IMR-90 (cell line): ENCODE measurements around the gene OTC. TPM values are rescaled to one million over a fixed set of nuclear protein-coding genes. Genes with fewer than 3 reads are reported as not detected.

Source experiments
- ATAC-seq: fragments of 200-7000 bp; cut with Tn5 transposase; 2 replicates; pipeline ENCODE4 v1.9.1; 2020; ENCODE audit warnings: low read depth, mild to moderate bottlenecking, moderate library complexity
- BruUV-seq: library from RNA; stranded (reverse); fragments of 400-500 nt; replicated peaks from 2 replicates; lab custom pipeline; 2021; lab: Mats Ljungman, UMichigan
- CTCF ChIA-PET: fragments of 300-600 bp; formaldehyde crosslinking; extraction: SDS; loops from one replicate; lab custom pipeline; 2021; ENCODE audit warnings: antibody characterized with exemption; lab: Yijun Ruan, JAX
- POLR2A ChIA-PET: fragments of 300-600 bp; sonication (Branson Sonifier 250); formaldehyde crosslinking; loops from one replicate; lab custom pipeline; 2022; ENCODE audit warnings: antibody characterized with exemption; ENCODE audit not compliant: unreplicated experiment; lab: Charles Lee
- DNase-seq: peaks from one replicate; pipeline ENCODE4 v3.0.0; 2013
- H2AFZ ChIP-seq: replicated peaks from 2 replicates; pipeline ENCODE3; 2013; ENCODE audit warnings: low read length, mild to moderate bottlenecking; ENCODE audit not compliant: poor library complexity
- H2AK5ac ChIP-seq: 2 replicates; pipeline ENCODE4 v1.6.1; 2013; ENCODE audit warnings: low read depth, low read length, inconsistent platforms
- H2AK9ac ChIP-seq: replicated peaks from 2 replicates; pipeline ENCODE3; 2013; ENCODE audit warnings: mild to moderate bottlenecking, low read depth, low read length, moderate library complexity; ENCODE audit not compliant: poor library complexity
- H2BK120ac ChIP-seq: 2 replicates; pipeline ENCODE4 v1.6.1; 2013; ENCODE audit warnings: low read depth, low read length, inconsistent platforms
- H2BK15ac ChIP-seq: 3 replicates; pipeline ENCODE4 v1.6.1; 2013; ENCODE audit warnings: low read depth, low read length, inconsistent platforms
- H2BK20ac ChIP-seq: 2 replicates; pipeline ENCODE4 v1.6.1; 2013; ENCODE audit warnings: low read depth, mild to moderate bottlenecking, inconsistent platforms, low read length, moderate library complexity
- H2BK5ac ChIP-seq: 2 replicates; pipeline ENCODE4 v1.6.1; 2013; ENCODE audit warnings: mild to moderate bottlenecking, low read depth, low read length, inconsistent platforms; ENCODE audit not compliant: poor library complexity, severe bottlenecking
- H3K14ac ChIP-seq: replicated peaks from 2 replicates; pipeline ENCODE4 v1.6.1; 2013; ENCODE audit warnings: low read depth, low read length, inconsistent platforms
- H3K18ac ChIP-seq: 2 replicates; pipeline ENCODE4 v1.6.1; 2013; ENCODE audit warnings: low read depth, low read length, control low read depth
- H3K23ac ChIP-seq: 2 replicates; pipeline ENCODE4 v1.6.1; 2013; ENCODE audit warnings: low read depth, low read length, inconsistent platforms
- H3K27ac ChIP-seq: 2 replicates; pipeline ENCODE4 v1.5.1; 2013; ENCODE audit warnings: mild to moderate bottlenecking, control low read depth, low read length; ENCODE audit not compliant: insufficient read depth
- H3K27me3 ChIP-seq: 2 replicates; pipeline ENCODE4 v1.6.1; 2013; ENCODE audit warnings: low read length; ENCODE audit not compliant: control insufficient read depth, insufficient read depth
- H3K36me3 ChIP-seq: 2 replicates; pipeline ENCODE4 v1.6.1; 2013; ENCODE audit warnings: low read length, mixed read lengths; ENCODE audit not compliant: control insufficient read depth, insufficient read depth
- H3K4ac ChIP-seq: 2 replicates; pipeline ENCODE4 v1.6.1; 2013; ENCODE audit warnings: low read depth, low read length, inconsistent platforms
- H3K4me1 ChIP-seq: 2 replicates; pipeline ENCODE4 v1.6.1; 2013; ENCODE audit warnings: low read length, mixed read lengths; ENCODE audit not compliant: control insufficient read depth, insufficient read depth
- H3K4me2 ChIP-seq: 2 replicates; pipeline ENCODE4 v1.6.1; 2013; ENCODE audit warnings: low read depth, mild to moderate bottlenecking, control low read depth, low read length, moderate library complexity
- H3K4me3 ChIP-seq: 2 replicates; pipeline ENCODE4 v1.5.1; 2013; ENCODE audit warnings: low read depth, mild to moderate bottlenecking, control low read depth, low read length, moderate library complexity; ENCODE audit not compliant: insufficient read depth
- H3K56ac ChIP-seq: 2 replicates; pipeline ENCODE4 v1.6.1; 2013; ENCODE audit warnings: low read length, inconsistent platforms; ENCODE audit not compliant: insufficient read depth; ENCODE audit errors: extremely low read depth
- H3K79me1 ChIP-seq, 2 experiments: 2 replicates each; pipeline ENCODE4 v1.6.1; 2013; ENCODE audit warnings: low read length in 2 of 2, inconsistent platforms in 1 of 2, low read depth in 1 of 2
- H3K9ac ChIP-seq: 2 replicates; pipeline ENCODE4 v1.6.1; 2013; ENCODE audit warnings: low read depth, low read length, control low read depth
- H3K9me1 ChIP-seq: 2 replicates; pipeline ENCODE4 v1.6.1; 2013; ENCODE audit warnings: low read length, inconsistent platforms; ENCODE audit not compliant: insufficient read depth
- H3K9me3 ChIP-seq: 2 replicates; pipeline ENCODE4 v1.6.1; 2013; ENCODE audit warnings: low read length; ENCODE audit not compliant: control insufficient read depth, insufficient read depth
- H4K20me1 ChIP-seq: 2 replicates; pipeline ENCODE4 v1.6.1; 2013; ENCODE audit warnings: low read length, inconsistent platforms; ENCODE audit not compliant: insufficient read depth
- H4K5ac ChIP-seq: 2 replicates; pipeline ENCODE4 v1.6.1; 2013; ENCODE audit warnings: mild to moderate bottlenecking, low read depth, low read length, control low read depth
- H4K8ac ChIP-seq, 2 experiments: 2 replicates each; pipeline ENCODE4 v1.6.1; 2013; ENCODE audit warnings: low read depth in 2 of 2, low read length in 2 of 2, control low read depth in 1 of 2, inconsistent platforms in 1 of 2
- H4K91ac ChIP-seq: 2 replicates; pipeline ENCODE4 v1.6.1; 2013; ENCODE audit warnings: low read depth, low read length, inconsistent platforms; ENCODE audit not compliant: insufficient read depth
- CHD1 ChIP-seq: IDR thresholded peaks from 2 replicates; pipeline ENCODE4 v1.6.1; 2012; ENCODE audit warnings: low read depth, low read length, improper control_type of control experiment
- ELK1 ChIP-seq: fragments of 150-350 bp; IDR thresholded peaks from 2 replicates; pipeline ENCODE4 v1.6.1; 2016; ENCODE audit warnings: low read depth, mild to moderate bottlenecking, low read length, moderate library complexity, borderline replicate concordance
- FOS ChIP-seq: fragments of 150-350 bp; IDR thresholded peaks from 2 replicates; pipeline ENCODE4 v1.6.1; 2016; ENCODE audit warnings: low read depth, low read length
- MAZ ChIP-seq: IDR thresholded peaks from 2 replicates; pipeline ENCODE4 v1.6.1; 2012; ENCODE audit warnings: low read depth, mild to moderate bottlenecking, low read length, improper control_type of control experiment, moderate library complexity, borderline replicate concordance
- MXI1 ChIP-seq: IDR thresholded peaks from 2 replicates; pipeline ENCODE4 v1.6.1; 2012; ENCODE audit warnings: low read depth, mild to moderate bottlenecking, low read length, moderate library complexity, borderline replicate concordance
- POLR2A ChIP-seq: IDR thresholded peaks from 2 replicates; pipeline ENCODE4 v1.6.1; 2012; ENCODE audit warnings: mild to moderate bottlenecking, low read depth, low read length
- RAD21 ChIP-seq: IDR thresholded peaks from 2 replicates; pipeline ENCODE4 v1.6.1; 2012; ENCODE audit warnings: low read length, improper control_type of control experiment
- RCOR1 ChIP-seq: IDR thresholded peaks from 2 replicates; pipeline ENCODE4 v1.6.1; 2012; ENCODE audit warnings: mild to moderate bottlenecking, low read length, improper control_type of control experiment; ENCODE audit not compliant: insufficient replicate concordance
- SMC3 ChIP-seq: fragments of 150-350 bp; IDR thresholded peaks from 2 replicates; pipeline ENCODE4 v1.6.1; 2016; ENCODE audit warnings: low read depth, mild to moderate bottlenecking, antibody characterized with exemption, low read length, moderate library complexity
- USF2 ChIP-seq: fragments of 150-350 bp; IDR thresholded peaks from 2 replicates; pipeline ENCODE4 v1.6.1; 2017; ENCODE audit warnings: mild to moderate bottlenecking, antibody characterized with exemption, low read length, low read depth
- WGBS, 2 experiments: methylation state at CpG; one replicate each; pipeline versions ENCODE4 v1.1.5 to v1.1.7; 2013; ENCODE audit warnings: missing lambda C conversion rate in 2 of 2; ENCODE audit not compliant: insufficient read length in 1 of 2; ENCODE audit errors: extremely low coverage in 2 of 2; 5-methylcytosine and 5-hydroxymethylcytosine counted together
- dilution Hi-C: fragments of 300-500 bp; cut with HindIII; formaldehyde crosslinking; loops from one replicate; pipeline ENCODE4 v1.14.3; 2018; ENCODE audit warnings: low sequenced_read_pairs; ENCODE audit not compliant: unreplicated experiment
- in situ Hi-C: fragments of 300-500 bp; cut with MboI; formaldehyde crosslinking; loops from 3 replicates; pipeline ENCODE4 v1.14.3; 2019; ENCODE audit warnings: low sequenced_read_pairs, inconsistent platforms, mixed read lengths
- intact Hi-C: fragments of 100-400 bp; cut with micrococcal nuclease; formaldehyde crosslinking; loops from 2 replicates; pipeline ENCODE4 v1.10.0; 2022
- polyA plus RNA-seq, 3 experiments: library from polyadenylated mRNA; depleted of rRNA; stranded (reverse); fragments of >200 nt; gene quantifications; 2 replicates each; pipeline ENCODE4 v1.2.3, GENCODE V29; 2012; ENCODE audit warnings: low replicate concordance in 1 of 3
- total RNA-seq: library from RNA; depleted of rRNA; stranded (reverse); fragments of >200 nt; gene quantifications from 2 replicates; pipeline ENCODE4 v1.2.3, GENCODE V29; 2012

Gene OTC
- total and polyA plus RNA-seq, 2 of the 4 experiments (the other 2 are of a cell fraction): not detected

GRCh38 chrX:38326086-38326485, 26.3 kb upstream of the OTC start:
- intact Hi-C loops: loop anchor here (5.0 kb wide), 1 partner anchor 64 kb away; no protein-coding TSS in a partner anchor
- TF ChIP-seq POLR2A (no peak), CHD1 (no peak), MXI1 (no peak), FOS (no peak), SMC3 (no peak), RAD21 (no peak), MAZ (no peak), RCOR1 (no peak), USF2 (no peak), ELK1 (no peak)
- peak overlapping the region; percentile 77 for H3K4me2 ChIP-seq
- no peak overlapping the region for H3K18ac ChIP-seq
- no peak overlapping the region for H3K27ac ChIP-seq
- no peaks in the 10 kb centered on the region for H3K4me1 ChIP-seq
- 0 out of 4 replicates have a peak, but pooled peaks cover 0 to 3% of the 10 kb centered on the region in 2 experiments for H3K79me1 ChIP-seq
- no peaks in the 10 kb centered on the region for H3K9me1 ChIP-seq
- no peak overlapping the region for H3K56ac ChIP-seq
- no peaks in the 10 kb centered on the region for H3K9me3 ChIP-seq
- no peak overlapping the region for H2AFZ ChIP-seq
- no peak overlapping the region for H2BK120ac ChIP-seq
- H3K14ac ChIP-seq: no peak overlapping the region
- dilution Hi-C loops: no loop called here
- CTCF ChIA-PET: interaction anchor here (1.7 kb wide), 2 partner anchors 10 to 44 kb away, joined by 4 to 7 read pairs; no protein-coding TSS in a partner anchor
- POLR2A ChIA-PET: interaction anchor here (0.5 kb wide), 1 partner anchor 152 kb away, joined by 4 read pairs; no protein-coding TSS in a partner anchor
- no peak overlapping the region for H2BK20ac ChIP-seq
- H3K36me3 ChIP-seq: no peaks in the 10 kb centered on the region
- H3K4ac ChIP-seq: no peak overlapping the region
- ATAC-seq: no peak
- H2AK9ac ChIP-seq: no peak overlapping the region
- 0 out of 4 replicates have a peak overlapping the region, but pooled peaks of 1 of the 2 experiments have one; percentile 24 for H4K8ac ChIP-seq
- DNase-seq: no peak
- BruUV-seq: no TSS peak
- H2BK5ac ChIP-seq: no peak overlapping the region
- H4K20me1 ChIP-seq: no peaks in the 10 kb centered on the region
- no peak overlapping the region for H2BK15ac ChIP-seq
- H3K9ac ChIP-seq: peak overlapping the region; percentile 16; the same call in 1 of the 2 replicates
- no peak overlapping the region for H3K23ac ChIP-seq
- no peak overlapping the region for H4K91ac ChIP-seq
- 55% methylated on average over 2 of the region's 3 CpGs; no CpG with 5 or more reads in 1 of the 2 experiments for WGBS, 2 experiments
- H3K27me3 ChIP-seq: no peaks in the 10 kb centered on the region
- peak overlapping the region; percentile 89; the same call in 1 of the 2 replicates for H3K4me3 ChIP-seq
- in situ Hi-C loops: no loop called here
- no peak overlapping the region for H4K5ac ChIP-seq
- no peak overlapping the region for H2AK5ac ChIP-seq
